GM12878 (cell line): ENCODE measurements around the gene AOPEP. TPM values are rescaled to one million over a fixed set of nuclear protein-coding genes. Genes with fewer than 3 reads are reported as not detected.

Source experiments
- ATAC-seq: fragments of 200-7000 bp; cut with Tn5 transposase; 3 replicates; pipeline ENCODE4 v1.9.1; 2020; ENCODE audit warnings: mild to moderate bottlenecking, moderate library complexity
- BruUV-seq: library from RNA; stranded (reverse); fragments of 400-500 nt; replicated peaks from 2 replicates; lab custom pipeline; 2021; lab: Mats Ljungman, UMichigan
- CTCF ChIA-PET: fragments of 300-600 bp; sonication (Branson Sonifier 250); formaldehyde crosslinking; extraction: SDS; loops from one replicate; lab custom pipeline; 2021; ENCODE audit warnings: inconsistent platforms; lab: Yijun Ruan, JAX
- POLR2A ChIA-PET: fragments of 350-600 bp; formaldehyde crosslinking; extraction: SDS; loops from one replicate; lab custom pipeline; 2021; ENCODE audit warnings: inconsistent platforms; lab: Charles Lee
- RAD21 ChIA-PET: fragments of 300-600 bp; sonication (Branson Sonifier 250); formaldehyde crosslinking; loops from one replicate; lab custom pipeline; 2023; ENCODE audit warnings: antibody characterized with exemption; ENCODE audit not compliant: unreplicated experiment; lab: Charles Lee
- SMC1A ChIA-PET: fragments of 300-600 bp; sonication (Branson Sonifier 250); formaldehyde crosslinking; loops from one replicate; lab custom pipeline; 2023; ENCODE audit not compliant: unreplicated experiment, uncharacterized antibody; lab: Charles Lee
- DNase-seq: peaks from one replicate; pipeline ENCODE4 v3.0.0-alpha.2; 2011; ENCODE audit warnings: low read depth, low spot score
- FAIRE-seq: peaks from 3 replicates; lab custom pipeline; 2011; peaks lifted over from hg19 to GRCh38; lab: Jason Lieb, UNC
- H2AFZ ChIP-seq: 2 replicates; pipeline ENCODE4 v1.6.0; 2011; ENCODE audit warnings: low read depth, low read length, control low read depth; ENCODE audit not compliant: control insufficient read depth
- H3K27ac ChIP-seq: 2 replicates; pipeline ENCODE4 v1.5.1; 2011; ENCODE audit warnings: control low read depth; ENCODE audit not compliant: control insufficient read depth, insufficient read depth
- H3K27me3 ChIP-seq, 2 experiments: replicated peaks in 1 of 2; 2 replicates each; pipeline versions ENCODE4 v1.6.0 to v1.6.1; 2011; ENCODE audit warnings: low read length in 1 of 2; ENCODE audit not compliant: control insufficient read depth in 2 of 2, insufficient read depth in 2 of 2
- H3K36me3 ChIP-seq, 2 experiments: 2 replicates each; pipeline ENCODE4 v1.5.1; 2011; ENCODE audit warnings: low read length in 1 of 2; ENCODE audit not compliant: control insufficient read depth in 2 of 2, insufficient read depth in 2 of 2
- H3K4me1 ChIP-seq: 2 replicates; pipeline ENCODE4 v1.6.1; 2011; ENCODE audit warnings: mild to moderate bottlenecking, low read length, moderate library complexity, mixed read lengths; ENCODE audit not compliant: control insufficient read depth, insufficient read depth
- H3K4me2 ChIP-seq: 2 replicates; pipeline ENCODE4 v1.6.0; 2011; ENCODE audit warnings: control low read depth; ENCODE audit not compliant: control insufficient read depth, insufficient read depth
- H3K4me3 ChIP-seq: fragments of 200-600 bp; sonication (generic); 2 replicates; pipeline ENCODE4 v1.5.1; 2016
- H3K79me2 ChIP-seq: 2 replicates; pipeline ENCODE4 v1.6.0; 2011; ENCODE audit warnings: low read length; ENCODE audit not compliant: control insufficient read depth, insufficient read depth
- H3K9ac ChIP-seq: 2 replicates; pipeline ENCODE4 v1.8.0; 2011; ENCODE audit warnings: low read length, control low read depth, mixed read lengths; ENCODE audit not compliant: control insufficient read depth, insufficient read depth
- H3K9me3 ChIP-seq: replicated peaks from 3 replicates; pipeline ENCODE4 v1.5.1; 2011; ENCODE audit warnings: mild to moderate bottlenecking, low read length; ENCODE audit not compliant: control insufficient read depth, insufficient read depth
- H4K20me1 ChIP-seq: 2 replicates; pipeline ENCODE4 v1.6.0; 2011; ENCODE audit not compliant: control insufficient read depth, insufficient read depth
- ATF2 ChIP-seq: IDR thresholded peaks from 2 replicates; pipeline ENCODE4 v1.6.1; 2012; ENCODE audit warnings: low read length, inconsistent platforms
- BCL3 ChIP-seq: IDR thresholded peaks from 2 replicates; pipeline ENCODE4 v1.6.1; 2011; ENCODE audit warnings: borderline replicate concordance, low read depth, mild to moderate bottlenecking, moderate library complexity, low read length; ENCODE audit not compliant: insufficient read depth, poor library complexity, severe bottlenecking
- BRCA1 ChIP-seq: IDR thresholded peaks from 2 replicates; pipeline ENCODE4 v1.6.1; 2011; ENCODE audit warnings: low read depth, low read length, improper control_type of control experiment
- CEBPB ChIP-seq, 2 experiments: fragments of 150-350 bp in 1 of 2; IDR thresholded peaks; 2 replicates each; pipeline ENCODE4 v1.6.1; 2012 to 2014; ENCODE audit warnings: low read depth in 2 of 2, low read length in 2 of 2, borderline replicate concordance in 1 of 2, inconsistent platforms in 1 of 2
- CHD1 ChIP-seq: IDR thresholded peaks from 2 replicates; pipeline ENCODE4 v1.6.1; 2012; ENCODE audit warnings: low read depth, low read length, improper control_type of control experiment
- EZH2 ChIP-seq: IDR thresholded peaks from 2 replicates; pipeline ENCODE4 v1.6.1; 2012; ENCODE audit warnings: low read depth, mild to moderate bottlenecking, control low read depth, inconsistent platforms, low read length, borderline replicate concordance; ENCODE audit not compliant: control insufficient read depth
- FOXK2 ChIP-seq: fragments of 450-650 bp; IDR thresholded peaks from 2 replicates; pipeline ENCODE4 v1.6.1; 2017; ENCODE audit warnings: mild to moderate bottlenecking, moderate library complexity
- JUNB ChIP-seq: IDR thresholded peaks from 2 replicates; pipeline ENCODE4 v1.6.1; 2016; ENCODE audit warnings: antibody characterized with exemption, mild to moderate bottlenecking
- KLF5 ChIP-seq: fragments of 450-650 bp; IDR thresholded peaks from 2 replicates; pipeline ENCODE4 v1.6.1; 2014; ENCODE audit warnings: mild to moderate bottlenecking; ENCODE audit not compliant: partially characterized antibody
- LARP7 ChIP-seq: fragments of 450-650 bp; IDR thresholded peaks from 2 replicates; pipeline ENCODE4 v1.6.1; 2017; ENCODE audit warnings: mild to moderate bottlenecking
- NRF1 ChIP-seq: conservative IDR thresholded peaks from 2 replicates; pipeline ENCODE4 v1.6.1; 2011; ENCODE audit warnings: mild to moderate bottlenecking, low read depth, low read length, improper control_type of control experiment
- RB1 ChIP-seq: fragments of 450-650 bp; formaldehyde crosslinking; IDR thresholded peaks from 2 replicates; pipeline ENCODE4 v1.6.1; 2017; ENCODE audit warnings: mild to moderate bottlenecking, borderline replicate concordance
- SREBF2 ChIP-seq: IDR thresholded peaks from 2 replicates; pipeline ENCODE4 v1.6.1; 2012; ENCODE audit warnings: mild to moderate bottlenecking, low read length
- SUZ12 ChIP-seq: fragments of 200-600 bp; sonication (generic); IDR thresholded peaks from one replicate; pipeline ENCODE4 v1.6.1; 2018; ENCODE audit warnings: antibody characterized with exemption, mild to moderate bottlenecking; ENCODE audit not compliant: unreplicated experiment
- USF1 ChIP-seq: IDR thresholded peaks from 2 replicates; pipeline ENCODE4 v1.6.1; 2011; ENCODE audit warnings: borderline replicate concordance, low read depth, mild to moderate bottlenecking, moderate library complexity, mixed read lengths, low read length; ENCODE audit not compliant: insufficient read depth; ENCODE audit errors: extremely low read length
- ZBED1 ChIP-seq: IDR thresholded peaks from 2 replicates; pipeline ENCODE4 v1.6.1; 2016; ENCODE audit warnings: borderline replicate concordance
- ZNF207 ChIP-seq: fragments of 450-650 bp; IDR thresholded peaks from 2 replicates; pipeline ENCODE4 v1.6.1; 2014; ENCODE audit warnings: antibody characterized with exemption, mild to moderate bottlenecking, borderline replicate concordance
- ZNF274 ChIP-seq: IDR thresholded peaks from one replicate; pipeline ENCODE4 v1.8.0; 2011; ENCODE audit not compliant: insufficient read length, insufficient read depth
- ZNF687 ChIP-seq: fragments of 450-650 bp; IDR thresholded peaks from 2 replicates; pipeline ENCODE4 v1.6.1; 2017; ENCODE audit warnings: mild to moderate bottlenecking, moderate library complexity
- WGBS: methylation state at CpG from one replicate; pipeline ENCODE4 v1.1.6; 2016; ENCODE audit warnings: low lambda C conversion rate; ENCODE audit not compliant: insufficient replicate concordance, insufficient coverage; ENCODE audit errors: missing lambda C conversion rate; 5-methylcytosine and 5-hydroxymethylcytosine counted together
- in situ Hi-C: fragments of 300-500 bp; cut with MboI; formaldehyde crosslinking; loops from 9 replicates; pipeline ENCODE4 v1.14.3; 2018; ENCODE audit warnings: mixed read lengths
- intact Hi-C: fragments of 100-400 bp; cut with micrococcal nuclease; formaldehyde crosslinking; loops from one replicate; pipeline ENCODE4 v1.14.2; 2022; ENCODE audit not compliant: unreplicated experiment
- polyA plus RNA-seq, 11 experiments: library from polyadenylated mRNA; depleted of rRNA in 4 of 11; unstranded in 6 of 11; stranded (reverse) in 5 of 11; fragments of >200 nt; fragmentation: Nextera tagmentation in 4 of 11; fragmentation: Illumina TruSeq in 1 of 11; extraction: Ambion mirVana in 4 of 11; extraction: Trizol in 1 of 11; gene quantifications; 1 replicate in 1 of 11; 2 replicates in 10 of 11; pipeline versions ENCODE4 v1.2.1 to v1.2.3, GENCODE V29; 2011 to 2016; ENCODE audit warnings: inconsistent platforms in 2 of 11, missing spikeins in 2 of 11, low read depth in 1 of 11
- total RNA-seq, 4 experiments: library from RNA; depleted of rRNA in 3 of 4; stranded (reverse); fragments of >200 nt in 3 of 4; fragmentation: Illumina TruSeq in 1 of 4; extraction: Trizol in 1 of 4; gene quantifications; 2 replicates each; pipeline versions ENCODE4 v1.2.1 to v1.2.3, GENCODE V29; 2013 to 2021

The AOPEP gene
- total and polyA plus RNA-seq, 10 of the 15 experiments (the other 5 are each of a cell fraction or from before 2014, with no cell fraction given) = 2.3 to 16.9 (median 10.1) TPM

GRCh38 chr9:94773655-94774054 lies 47.2 kb downstream of the AOPEP start:
- DNase-seq (no peak), FAIRE-seq (no peak), ATAC-seq (no peak)
- intact Hi-C loops = no loop called here
- WGBS = 100% methylated on average over 5 of the region's 5 CpGs
- H4K20me1 ChIP-seq = no peaks in the 10 kb centered on the region
- no peaks in the 10 kb centered on the region for H3K9me3 ChIP-seq
- SMC1A ChIA-PET = no interaction called here
- CTCF ChIA-PET = interaction anchor here (1.3 to 1.9 kb wide), 2 partner anchors 10 to 92 kb away, joined by 5 to 6 read pairs; no protein-coding TSS in a partner anchor
- no TSS peak for BruUV-seq
- H3K36me3 ChIP-seq = no peaks in the 10 kb centered on the region
- no peak overlapping the region for H3K9ac ChIP-seq
- H3K4me2 ChIP-seq = no peak overlapping the region
- no peak overlapping the region for H3K27ac ChIP-seq
- H2AFZ ChIP-seq = no peak overlapping the region
- RAD21 ChIA-PET = no interaction called here
- H3K4me3 ChIP-seq = no peak overlapping the region
- POLR2A ChIA-PET = no interaction called here
- no peaks in the 10 kb centered on the region; the same call in 1 of the 2 replicates for H3K4me1 ChIP-seq
- H3K27me3 ChIP-seq = no peaks in the 10 kb centered on the region
- no peaks in the 10 kb centered on the region for H3K79me2 ChIP-seq
- in situ Hi-C loops = no loop called here
- TF ChIP-seq CEBPB (IDR thresholded peaks at IDR 0.05; ENCODE audit: borderline replicate concordance in 1 of 2, low read depth in 2 of 2, low read length in 2 of 2) (no peak), EZH2 (no peak), SREBF2 (no peak), BRCA1 (no peak), FOXK2 (no peak), ZNF274 (no peak), BCL3 (no peak), USF1 (no peak), NRF1 (no peak), ZNF207 (no peak), SUZ12 (no peak), ATF2 (no peak), KLF5 (no peak), LARP7 (no peak), CHD1 (no peak), RB1 (no peak), ZBED1 (no peak), ZNF687 (no peak), JUNB (no peak)
